Renal cortex interstitium (tissue), 15 donors: ENCODE results near the gene SPRR2A. TPM values are rescaled to one million over a fixed set of nuclear protein-coding genes. Genes with fewer than 3 reads are reported as not detected.
A peak's percentile ranks its signal among the peaks of the same experiment; 100 is the strongest.
"Not testable (repeated sequence)": the region's sequence is repeated elsewhere in the genome, so short reads cannot be mapped to it uniquely, and the experiment has no call there.

ENCODE experiments used
- DNase-seq, 11 donors: peaks; one replicate each; pipeline ENCODE4 v3.0.0-alpha.2; 2013; ENCODE audit warnings: low read depth in 9 of 11, low spot score in 4 of 11; ENCODE audit errors: extremely low read depth in 1 of 11
- long read RNA-seq, 16 experiments: transcript quantifications; one replicate each; lab custom pipeline, GENCODE V29; 2026
- polyA plus RNA-seq, 3 donors: library from polyadenylated mRNA; unstranded; fragments of 120-200 nt; gene quantifications; one replicate each; pipeline ENCODE4 v1.2.1, GENCODE V29; 2013; ENCODE audit not compliant: insufficient read length in 3 of 3

Gene SPRR2A
- polyA plus RNA-seq: not detected
- long read RNA-seq, donor 1: 0 reads
- long read RNA-seq, donor 2: 0 reads
- long read RNA-seq, donor 3: 0 reads
- long read RNA-seq, donor 4: 0 reads
- long read RNA-seq, donor 5: 0 reads
- long read RNA-seq, donor 6: 0 reads
- long read RNA-seq, donor 7: 0 reads
- long read RNA-seq, donor 8: 0 reads
- long read RNA-seq, donor 9: 0 reads
- long read RNA-seq, donor 10: 0 reads
- long read RNA-seq, donor 11: 0 reads
- long read RNA-seq, donor 12: 0 reads
- long read RNA-seq, donor 13: 0 reads
- long read RNA-seq, donor 14: 0 reads
- long read RNA-seq, donor 15: 0 reads
- long read RNA-seq, donor 16: 0 reads

GRCh38 chr1:153057375-153057774, at the start of gene SPRR2A:
SPRR2A (minus strand) TSS chr1:153057512; CDS start chr1:153056735, 777 bp downstream.
- no peak for DNase-seq

- no peak for DNase-seq
These were observed 42.9 kb upstream of the SPRR2A start for GRCh38 chr1:153100245-153100644.

- no peak for DNase-seq
These were observed 42.2 kb upstream of the SPRR2A start for GRCh38 chr1:153099461-153100045.

GRCh38 chr1:153095764-153096163, 38.5 kb upstream of the SPRR2A start:
- DNase-seq: no peak

GRCh38 chr1:153094426-153094825, 37.1 kb upstream of the SPRR2A start, which contains the start of gene SPRR2E:
SPRR2E (minus strand) TSS chr1:153094526; CDS start chr1:153093751, 775 bp downstream.
- DNase-seq: no peak

GRCh38 chr1:153087652-153088051, 30.3 kb upstream of the SPRR2A start:
- no peak for DNase-seq

- DNase-seq: no peak
These were observed 24.4 kb upstream of the SPRR2A start for GRCh38 chr1:153081736-153082135.

- DNase-seq: no peak
These were observed 15.8 kb upstream of the SPRR2A start for GRCh38 chr1:153072806-153073726.

- no peak for DNase-seq
These were observed 14.2 kb upstream of the SPRR2A start, which contains the start of gene SPRR2B for GRCh38 chr1:153071511-153071910. SPRR2B (minus strand) TSS chr1:153071611; CDS start chr1:153070839, 772 bp downstream.

- DNase-seq: no peak
These were observed 12.9 kb upstream of the SPRR2A start for GRCh38 chr1:153070243-153070642.

- no peak for DNase-seq
These were observed 1.8 kb upstream of the SPRR2A start for GRCh38 chr1:153058826-153059784.

GRCh38 chr1:153058154-153058553, 842 bp upstream of the SPRR2A start:
- DNase-seq: no peak

- not testable (repeated sequence) for DNase-seq
These were observed 1.2 kb downstream of the SPRR2A start for GRCh38 chr1:153056111-153056510.

- no peak for DNase-seq
These were observed 8.1 kb downstream of the SPRR2A start for GRCh38 chr1:153049211-153049610.

- DNase-seq: no peak
These were observed 16.2 kb downstream of the SPRR2A start, which contains the start of gene SPRR2D for GRCh38 chr1:153040950-153041631. SPRR2D (minus strand) TSS chr1:153041120; CDS start chr1:153040346, 774 bp downstream.

- DNase-seq: no peak
These were observed 22.1 kb downstream of the SPRR2A start for GRCh38 chr1:153035211-153035610.

- peak in 7 of 11 donors; percentile 0 to 19 (median 4) for DNase-seq
These were observed 24.5 kb downstream of the SPRR2A start for GRCh38 chr1:153032677-153033308.
